ENCODE data around the gene C2orf81. TPM values are rescaled to one million over a fixed set of nuclear protein-coding genes. Genes with fewer than 3 reads are reported as not detected.

Gene C2orf81
- total and polyA plus RNA-seq, 4 donors: 0.08 to 0.44 (median 0.29) TPM

DNA sequence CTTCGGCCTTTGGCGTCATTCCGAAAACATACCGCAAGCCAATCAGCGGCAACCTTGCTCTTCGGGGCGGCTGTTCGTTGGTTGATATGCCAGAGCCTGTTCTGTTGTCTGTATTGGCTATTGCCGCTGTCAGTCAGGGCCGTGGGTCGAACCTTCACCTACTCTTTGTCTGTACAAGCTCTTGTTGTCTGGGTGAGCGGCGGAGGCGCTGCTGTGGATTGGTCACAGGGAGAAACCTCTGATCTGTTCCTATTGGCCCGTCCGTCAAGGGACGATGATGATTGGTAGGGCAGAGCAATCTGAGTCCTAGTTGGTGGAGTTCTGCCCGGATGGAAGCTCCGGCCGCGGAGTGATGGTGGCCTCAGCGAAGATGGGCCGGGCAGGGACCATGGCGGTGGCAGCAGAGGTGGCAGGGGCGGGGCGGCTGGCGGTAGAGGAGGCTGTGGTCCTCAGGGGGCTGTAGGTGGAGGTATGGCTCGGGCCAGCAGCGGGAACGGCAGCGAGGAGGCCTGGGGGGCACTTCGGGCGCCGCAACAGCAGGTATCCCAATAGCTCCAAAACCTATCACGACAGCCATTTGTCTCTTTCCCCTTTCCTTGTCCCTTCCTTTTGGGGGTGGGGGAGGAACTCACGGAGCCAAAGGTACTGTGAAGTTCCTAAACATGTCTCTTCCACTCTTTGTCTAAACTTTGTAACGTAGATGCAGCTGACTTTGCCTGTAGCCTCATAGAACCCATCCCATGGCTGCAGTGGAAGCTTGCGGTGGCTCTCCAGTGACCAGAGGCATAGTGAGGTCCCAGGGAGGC, 36.9 kb upstream of the C2orf81 start, which contains the start of gene WBP1:
WBP1 (plus strand) TSS at position 307 of the 806 bp plus-strand sequence; CDS start at position 472, 165 bp downstream.
- WGBS: under 1% methylated on average over 38 of the region's 38 CpGs
- Histone ChIP-seq H3K9ac (ENCODE audit: low read depth in 1 of 2, low read length in 2 of 2) (peak within 1 kb of the TSS; percentile 76 to 90), H3K4me1 (ENCODE audit: control insufficient read depth in 4 of 4, insufficient read depth in 4 of 4, low read length in 3 of 4) (peaks cover 5 to 40% (median 34%) of the 10 kb centered on the region in 4 donors), H3K27me3 (ENCODE audit: control insufficient read depth in 4 of 4, insufficient read depth in 4 of 4, low read length in 3 of 4) (no peaks in the 10 kb centered on the region), H3K9me3 (ENCODE audit: control insufficient read depth in 4 of 4, low read length in 3 of 4) (no peaks in the 10 kb centered on the region), H3K36me3 (ENCODE audit: control insufficient read depth in 4 of 4, insufficient read depth in 3 of 4, low read depth in 1 of 4, low read length in 3 of 4) (peaks cover 3 to 19% (median 8%) of the 10 kb centered on the region in 4 donors), H3K4me3 (ENCODE audit: low read depth in 1 of 3, low read length in 3 of 3) (peak within 1 kb of the TSS; percentile 65 to 85 (median 76)), H3K27ac (ENCODE audit: low read depth in 1 of 2, low read length in 2 of 2) (peak within 1 kb of the TSS; percentile 97 to 99)
- peak; percentile 98 for DNase-seq (ENCODE audit: low spot score)
- TF ChIP-seq, protein P1, sequence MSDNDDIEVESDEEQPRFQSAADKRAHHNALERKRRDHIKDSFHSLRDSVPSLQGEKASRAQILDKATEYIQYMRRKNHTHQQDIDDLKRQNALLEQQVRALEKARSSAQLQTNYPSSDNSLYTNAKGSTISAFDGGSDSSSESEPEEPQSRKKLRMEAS (IDR thresholded peaks at IDR 0.05): peak; percentile 38
- TF ChIP-seq RXRA (IDR thresholded peaks at IDR 0.05) (peak; percentile 87 to 91), YY1 (IDR thresholded peaks at IDR 0.05) (peak; percentile 96), TAF1 (conservative IDR thresholded peaks at IDR 0.05) (peak; percentile 68), JUND (IDR thresholded peaks at IDR 0.05) (no peak), SP1 (IDR thresholded peaks at IDR 0.05) (peak; percentile 100), RAD21 (IDR thresholded peaks at IDR 0.05) (peak in 1 of 2 donors; percentile 22), FOXA2 (IDR thresholded peaks at IDR 0.05) (peak; percentile 59), GABPA (IDR thresholded peaks at IDR 0.05 in 1 of 2, conservative IDR thresholded peaks at IDR 0.05 in 1 of 2) (peak; percentile 45 to 86), NR2F2 (IDR thresholded peaks at IDR 0.05) (no peak), FOXA1 (IDR thresholded peaks at IDR 0.05) (no peak), HNF4G (IDR thresholded peaks at IDR 0.05) (no peak), HNF4A (conservative IDR thresholded peaks at IDR 0.05) (peak in 1 of 2 donors; percentile 23), EGR1 (IDR thresholded peaks at IDR 0.05; ENCODE audit: low read depth in 2 of 2) (no peak)
- TF ChIP-seq, protein P2, sequence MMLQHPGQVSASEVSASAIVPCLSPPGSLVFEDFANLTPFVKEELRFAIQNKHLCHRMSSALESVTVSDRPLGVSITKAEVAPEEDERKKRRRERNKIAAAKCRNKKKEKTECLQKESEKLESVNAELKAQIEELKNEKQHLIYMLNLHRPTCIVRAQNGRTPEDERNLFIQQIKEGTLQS (IDR thresholded peaks at IDR 0.05): no peak
- TF ChIP-seq, protein P3, sequence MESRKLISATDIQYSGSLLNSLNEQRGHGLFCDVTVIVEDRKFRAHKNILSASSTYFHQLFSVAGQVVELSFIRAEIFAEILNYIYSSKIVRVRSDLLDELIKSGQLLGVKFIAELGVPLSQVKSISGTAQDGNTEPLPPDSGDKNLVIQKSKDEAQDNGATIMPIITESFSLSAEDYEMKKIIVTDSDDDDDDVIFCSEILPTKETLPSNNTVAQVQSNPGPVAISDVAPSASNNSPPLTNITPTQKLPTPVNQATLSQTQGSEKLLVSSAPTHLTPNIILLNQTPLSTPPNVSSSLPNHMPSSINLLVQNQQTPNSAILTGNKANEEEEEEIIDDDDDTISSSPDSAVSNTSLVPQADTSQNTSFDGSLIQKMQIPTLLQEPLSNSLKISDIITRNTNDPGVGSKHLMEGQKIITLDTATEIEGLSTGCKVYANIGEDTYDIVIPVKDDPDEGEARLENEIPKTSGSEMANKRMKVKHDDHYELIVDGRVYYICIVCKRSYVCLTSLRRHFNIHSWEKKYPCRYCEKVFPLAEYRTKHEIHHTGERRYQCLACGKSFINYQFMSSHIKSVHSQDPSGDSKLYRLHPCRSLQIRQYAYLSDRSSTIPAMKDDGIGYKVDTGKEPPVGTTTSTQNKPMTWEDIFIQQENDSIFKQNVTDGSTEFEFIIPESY (IDR thresholded peaks at IDR 0.05): peak; percentile 27
- TF ChIP-seq, protein P4, sequence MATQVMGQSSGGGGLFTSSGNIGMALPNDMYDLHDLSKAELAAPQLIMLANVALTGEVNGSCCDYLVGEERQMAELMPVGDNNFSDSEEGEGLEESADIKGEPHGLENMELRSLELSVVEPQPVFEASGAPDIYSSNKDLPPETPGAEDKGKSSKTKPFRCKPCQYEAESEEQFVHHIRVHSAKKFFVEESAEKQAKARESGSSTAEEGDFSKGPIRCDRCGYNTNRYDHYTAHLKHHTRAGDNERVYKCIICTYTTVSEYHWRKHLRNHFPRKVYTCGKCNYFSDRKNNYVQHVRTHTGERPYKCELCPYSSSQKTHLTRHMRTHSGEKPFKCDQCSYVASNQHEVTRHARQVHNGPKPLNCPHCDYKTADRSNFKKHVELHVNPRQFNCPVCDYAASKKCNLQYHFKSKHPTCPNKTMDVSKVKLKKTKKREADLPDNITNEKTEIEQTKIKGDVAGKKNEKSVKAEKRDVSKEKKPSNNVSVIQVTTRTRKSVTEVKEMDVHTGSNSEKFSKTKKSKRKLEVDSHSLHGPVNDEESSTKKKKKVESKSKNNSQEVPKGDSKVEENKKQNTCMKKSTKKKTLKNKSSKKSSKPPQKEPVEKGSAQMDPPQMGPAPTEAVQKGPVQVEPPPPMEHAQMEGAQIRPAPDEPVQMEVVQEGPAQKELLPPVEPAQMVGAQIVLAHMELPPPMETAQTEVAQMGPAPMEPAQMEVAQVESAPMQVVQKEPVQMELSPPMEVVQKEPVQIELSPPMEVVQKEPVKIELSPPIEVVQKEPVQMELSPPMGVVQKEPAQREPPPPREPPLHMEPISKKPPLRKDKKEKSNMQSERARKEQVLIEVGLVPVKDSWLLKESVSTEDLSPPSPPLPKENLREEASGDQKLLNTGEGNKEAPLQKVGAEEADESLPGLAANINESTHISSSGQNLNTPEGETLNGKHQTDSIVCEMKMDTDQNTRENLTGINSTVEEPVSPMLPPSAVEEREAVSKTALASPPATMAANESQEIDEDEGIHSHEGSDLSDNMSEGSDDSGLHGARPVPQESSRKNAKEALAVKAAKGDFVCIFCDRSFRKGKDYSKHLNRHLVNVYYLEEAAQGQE (IDR thresholded peaks at IDR 0.05): peak; percentile 55
- TF ChIP-seq, protein P5, sequence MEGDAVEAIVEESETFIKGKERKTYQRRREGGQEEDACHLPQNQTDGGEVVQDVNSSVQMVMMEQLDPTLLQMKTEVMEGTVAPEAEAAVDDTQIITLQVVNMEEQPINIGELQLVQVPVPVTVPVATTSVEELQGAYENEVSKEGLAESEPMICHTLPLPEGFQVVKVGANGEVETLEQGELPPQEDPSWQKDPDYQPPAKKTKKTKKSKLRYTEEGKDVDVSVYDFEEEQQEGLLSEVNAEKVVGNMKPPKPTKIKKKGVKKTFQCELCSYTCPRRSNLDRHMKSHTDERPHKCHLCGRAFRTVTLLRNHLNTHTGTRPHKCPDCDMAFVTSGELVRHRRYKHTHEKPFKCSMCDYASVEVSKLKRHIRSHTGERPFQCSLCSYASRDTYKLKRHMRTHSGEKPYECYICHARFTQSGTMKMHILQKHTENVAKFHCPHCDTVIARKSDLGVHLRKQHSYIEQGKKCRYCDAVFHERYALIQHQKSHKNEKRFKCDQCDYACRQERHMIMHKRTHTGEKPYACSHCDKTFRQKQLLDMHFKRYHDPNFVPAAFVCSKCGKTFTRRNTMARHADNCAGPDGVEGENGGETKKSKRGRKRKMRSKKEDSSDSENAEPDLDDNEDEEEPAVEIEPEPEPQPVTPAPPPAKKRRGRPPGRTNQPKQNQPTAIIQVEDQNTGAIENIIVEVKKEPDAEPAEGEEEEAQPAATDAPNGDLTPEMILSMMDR (IDR thresholded peaks at IDR 0.05; ENCODE audit: low read depth, low read length, missing input control): no peak

All from liver (tissue), 9 donors.